Endothelial cell of umbilical vein (primary cell): ENCODE measurements around the gene OOSP4B.

Experiments
- EZH2 ChIP-seq: IDR thresholded peaks from 2 replicates; pipeline ENCODE4 v1.6.1; 2012; ENCODE audit warnings: borderline replicate concordance, low read depth, mild to moderate bottlenecking, moderate library complexity, low read length, inconsistent platforms; ENCODE audit not compliant: severe bottlenecking
- GATA2 ChIP-seq: IDR thresholded peaks from 2 replicates; pipeline ENCODE4 v1.7.0; 2011; ENCODE audit warnings: low read depth, mild to moderate bottlenecking, moderate library complexity, mixed read lengths, low read length; ENCODE audit not compliant: insufficient read length, insufficient read depth
- POLR2A ChIP-seq: IDR thresholded peaks from 2 replicates; pipeline ENCODE4 v1.6.1; 2012; ENCODE audit warnings: low read depth, mild to moderate bottlenecking, control low read depth, low read length
- TF ChIP-seq, protein P1 (sequence below): IDR thresholded peaks from 2 replicates; pipeline ENCODE4 v1.6.1; 2011; ENCODE audit not compliant: insufficient read depth, insufficient read length
- TF ChIP-seq, protein P2 (sequence below), 2 donors: IDR thresholded peaks; 1 replicate in 1 of 2; 2 replicates in 1 of 2; pipeline ENCODE4 v1.5.1; 2011; ENCODE audit warnings: low read length in 2 of 2, mild to moderate bottlenecking in 2 of 2, moderate library complexity in 2 of 2, control low read depth in 1 of 2, inconsistent platforms in 1 of 2, low read depth in 1 of 2; ENCODE audit not compliant: insufficient read depth in 1 of 2; ENCODE audit errors: extremely low read depth in 1 of 2

DNA sequence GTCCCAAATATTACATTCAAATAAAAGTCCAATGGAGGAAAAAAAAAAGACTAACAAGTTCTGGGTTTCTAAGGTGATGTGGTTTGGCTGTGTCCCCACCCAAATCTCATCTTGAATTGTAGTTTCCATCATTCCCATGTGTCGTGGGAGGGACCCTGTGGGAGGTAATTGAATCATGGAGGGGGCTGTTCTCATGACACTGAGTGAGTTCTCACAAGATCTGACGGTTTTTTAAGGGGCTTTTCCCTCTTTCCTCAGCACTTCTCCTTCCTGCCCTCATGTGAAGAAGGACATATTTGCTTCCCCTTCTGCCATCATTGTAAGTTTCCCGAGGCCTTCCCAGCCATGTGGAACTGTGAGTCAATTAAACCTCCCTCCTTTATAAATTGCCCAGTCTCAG, 63.6 kb downstream of the OOSP4B start:
- TF ChIP-seq, protein P1, sequence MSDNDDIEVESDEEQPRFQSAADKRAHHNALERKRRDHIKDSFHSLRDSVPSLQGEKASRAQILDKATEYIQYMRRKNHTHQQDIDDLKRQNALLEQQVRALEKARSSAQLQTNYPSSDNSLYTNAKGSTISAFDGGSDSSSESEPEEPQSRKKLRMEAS: no peak
- TF ChIP-seq EZH2: no peak
- TF ChIP-seq, protein P2, sequence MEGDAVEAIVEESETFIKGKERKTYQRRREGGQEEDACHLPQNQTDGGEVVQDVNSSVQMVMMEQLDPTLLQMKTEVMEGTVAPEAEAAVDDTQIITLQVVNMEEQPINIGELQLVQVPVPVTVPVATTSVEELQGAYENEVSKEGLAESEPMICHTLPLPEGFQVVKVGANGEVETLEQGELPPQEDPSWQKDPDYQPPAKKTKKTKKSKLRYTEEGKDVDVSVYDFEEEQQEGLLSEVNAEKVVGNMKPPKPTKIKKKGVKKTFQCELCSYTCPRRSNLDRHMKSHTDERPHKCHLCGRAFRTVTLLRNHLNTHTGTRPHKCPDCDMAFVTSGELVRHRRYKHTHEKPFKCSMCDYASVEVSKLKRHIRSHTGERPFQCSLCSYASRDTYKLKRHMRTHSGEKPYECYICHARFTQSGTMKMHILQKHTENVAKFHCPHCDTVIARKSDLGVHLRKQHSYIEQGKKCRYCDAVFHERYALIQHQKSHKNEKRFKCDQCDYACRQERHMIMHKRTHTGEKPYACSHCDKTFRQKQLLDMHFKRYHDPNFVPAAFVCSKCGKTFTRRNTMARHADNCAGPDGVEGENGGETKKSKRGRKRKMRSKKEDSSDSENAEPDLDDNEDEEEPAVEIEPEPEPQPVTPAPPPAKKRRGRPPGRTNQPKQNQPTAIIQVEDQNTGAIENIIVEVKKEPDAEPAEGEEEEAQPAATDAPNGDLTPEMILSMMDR (IDR thresholded peaks at IDR 0.05; ENCODE audit: extremely low read depth in 1 of 2, insufficient read depth in 1 of 2, low read depth in 1 of 2, low read length in 2 of 2): no peak
- TF ChIP-seq POLR2A: no peak
- TF ChIP-seq GATA2: no peak
